GM19023 (cell line): ENCODE measurements around the gene DLGAP1.

Experiments used
- ATAC-seq: cut with Tn5 transposase; IDR thresholded peaks from one replicate; pipeline ENCODE4 v1.9.1; 2021; ENCODE audit warnings: mild to moderate bottlenecking, moderate library complexity; ENCODE audit not compliant: unreplicated experiment

The DLGAP1 gene

GRCh38 chr18:3836483-3837335 lies 618.4 kb downstream of the DLGAP1 start:
- no peak for ATAC-seq

GRCh38 chr18:3832025-3832638 lies 623.0 kb downstream of the DLGAP1 start:
- ATAC-seq: no peak

- ATAC-seq: no peak
These were observed 624.5 kb downstream of the DLGAP1 start for GRCh38 chr18:3830604-3831003.

- ATAC-seq: no peak
These were observed 627.8 kb downstream of the DLGAP1 start for GRCh38 chr18:3827236-3827845.

GRCh38 chr18:3826021-3826420 lies 629.1 kb downstream of the DLGAP1 start:
- no peak for ATAC-seq

GRCh38 chr18:3824101-3824500 lies 631.0 kb downstream of the DLGAP1 start:
- ATAC-seq: no peak

GRCh38 chr18:3823073-3823472 lies 632.0 kb downstream of the DLGAP1 start:
- ATAC-seq: no peak

- no peak for ATAC-seq
These were observed 633.6 kb downstream of the DLGAP1 start for GRCh38 chr18:3821524-3821923.

- ATAC-seq: no peak
These were observed 635.1 kb downstream of the DLGAP1 start for GRCh38 chr18:3819961-3820360.

- ATAC-seq: no peak
These were observed 638.3 kb downstream of the DLGAP1 start for GRCh38 chr18:3816610-3817363.

- ATAC-seq: no peak
These were observed 639.1 kb downstream of the DLGAP1 start for GRCh38 chr18:3815991-3816390.

- ATAC-seq: no peak
These were observed 640.3 kb downstream of the DLGAP1 start for GRCh38 chr18:3814816-3815215.

- ATAC-seq: no peak
These were observed 644.8 kb downstream of the DLGAP1 start for GRCh38 chr18:3810296-3810695.

GRCh38 chr18:3808985-3809780 lies 645.9 kb downstream of the DLGAP1 start:
- ATAC-seq: no peak

GRCh38 chr18:3806656-3807055 lies 648.5 kb downstream of the DLGAP1 start:
- no peak for ATAC-seq

- no peak for ATAC-seq
These were observed 650.8 kb downstream of the DLGAP1 start for GRCh38 chr18:3804336-3804735.

GRCh38 chr18:3803350-3803749 lies 651.8 kb downstream of the DLGAP1 start:
- ATAC-seq: no peak

GRCh38 chr18:3799515-3799914 lies 655.6 kb downstream of the DLGAP1 start:
- no peak for ATAC-seq

GRCh38 chr18:3798032-3798431 lies 657.1 kb downstream of the DLGAP1 start:
- no peak for ATAC-seq

- no peak for ATAC-seq
These were observed 658.7 kb downstream of the DLGAP1 start for GRCh38 chr18:3796434-3796833.
